Activated CD4-positive, alpha-beta T cell treated with anti-CD3 and anti-CD28 coated beads, Interleukin-2, amount 10 ng/mL, durations not matched to agents 7 days and 5 days (primary cell): ENCODE data around the gene INTS2. TPM values are rescaled to one million over a fixed set of nuclear protein-coding genes. Genes with fewer than 3 reads are reported as not detected.
"Not testable (repeated sequence)": the region's sequence is repeated elsewhere in the genome, so short reads cannot be mapped to it uniquely, and the experiment has no call there.

Source experiments
- CTCF ChIA-PET: fragments of 350-600 bp; sonication (Branson Sonifier 250); formaldehyde crosslinking; loops from one replicate; lab custom pipeline; 2021; ENCODE audit warnings: antibody characterized with exemption; lab: Charles Lee
- POLR2A ChIA-PET: fragments of 350-600 bp; sonication (Branson Sonifier 250); formaldehyde crosslinking; loops from one replicate; lab custom pipeline; 2021; ENCODE audit warnings: antibody characterized with exemption; lab: Charles Lee
- DNase-seq: peaks from one replicate; pipeline ENCODE4 v3.0.0-alpha.2; 2020
- H3K27ac Mint-ChIP-seq: one replicate; pipeline ENCODE4 v1.8.0; 2021; ENCODE audit warnings: mild to moderate bottlenecking, moderate library complexity, mixed read lengths
- H3K27me3 Mint-ChIP-seq: one replicate; pipeline ENCODE4 v1.8.0; 2021; ENCODE audit warnings: mixed read lengths
- H3K36me3 Mint-ChIP-seq: one replicate; pipeline ENCODE4 v1.8.0; 2021; ENCODE audit warnings: low read depth, mixed read lengths
- H3K4me1 Mint-ChIP-seq: one replicate; pipeline ENCODE4 v1.8.0; 2021; ENCODE audit warnings: mixed read lengths
- H3K4me3 Mint-ChIP-seq: one replicate; pipeline ENCODE4 v1.8.0; 2021; ENCODE audit warnings: mild to moderate bottlenecking, moderate library complexity, mixed read lengths
- H3K9me3 Mint-ChIP-seq: one replicate; pipeline ENCODE4 v1.8.0; 2021; ENCODE audit warnings: mixed read lengths
- total RNA-seq, 2 experiments: library from RNA; stranded (reverse); gene quantifications; one replicate each; pipeline ENCODE4 v1.2.3, GENCODE V29; 2021

INTS2 gene
- total RNA-seq, 2 experiments from 2014 or later, result 22.7 to 24.1 TPM

DNA sequence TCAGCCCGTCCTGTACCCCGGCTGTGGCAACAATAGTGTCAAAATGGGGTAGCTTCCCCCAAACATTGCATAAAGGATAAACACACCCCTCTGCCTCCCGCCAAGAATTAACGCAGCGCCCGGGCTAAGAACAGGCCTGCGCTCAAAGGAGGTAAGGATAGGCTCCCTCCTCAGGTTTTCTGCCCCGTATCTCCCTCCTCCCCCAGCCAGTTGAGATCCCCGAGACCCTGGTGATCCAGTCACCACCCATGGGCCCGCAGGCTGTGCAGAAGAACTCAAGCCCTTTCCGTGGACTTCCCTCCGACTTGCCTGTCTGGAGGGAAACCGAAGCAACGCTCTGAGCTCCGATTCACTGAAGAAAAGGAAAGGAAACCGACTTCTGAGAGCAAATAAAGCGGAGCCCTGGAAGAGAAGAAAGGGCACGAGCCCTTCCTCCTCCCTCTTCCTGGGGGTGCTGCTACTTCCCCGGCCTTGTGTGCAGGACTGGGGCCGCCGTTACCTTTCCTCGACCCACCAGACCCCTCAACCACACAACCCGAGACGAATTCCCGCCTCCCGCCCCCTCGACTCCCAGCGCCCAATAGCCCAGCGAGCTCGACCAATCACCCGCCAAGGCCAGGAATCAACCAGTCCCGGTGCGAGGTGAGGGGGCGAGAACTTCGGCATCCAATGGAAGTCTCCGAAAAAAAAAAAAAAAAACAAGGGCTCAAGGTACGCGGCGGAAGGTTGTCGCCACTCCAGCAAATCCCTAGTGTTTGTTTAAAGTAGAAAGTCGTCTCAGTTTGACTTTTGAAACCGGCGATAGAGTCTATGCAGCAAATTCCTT, 64.6 kb downstream of the INTS2 start, which contains the start of gene BRIP1:
TSS of gene BRIP1 (minus strand) at position 554 of the 826 bp plus-strand sequence. CDS start 1,989 bp downstream, outside the sequence.
- H3K9me3 Mint-ChIP-seq, result no peaks in the 10 kb centered on the region
- peaks cover 18% of the 10 kb centered on the region for H3K36me3 Mint-ChIP-seq
- H3K27me3 Mint-ChIP-seq, result no peaks in the 10 kb centered on the region
- ChIA-PET CTCF (interaction anchor here (0.6 to 1.6 kb wide), 10 partner anchors 16 to 935 kb away, joined by 3 to 8 read pairs (median 3); no protein-coding TSS in a partner anchor), POLR2A (interaction anchor here (0.7 to 1.3 kb wide), 5 partner anchors 11 to 907 kb away, joined by 3 to 7 read pairs (median 3); no protein-coding TSS in a partner anchor)
- peak within 1 kb of the TSS; percentile 94 for H3K27ac Mint-ChIP-seq
- H3K4me3 Mint-ChIP-seq, result peak within 1 kb of the TSS; percentile 87
- H3K4me1 Mint-ChIP-seq, result peaks cover 43% of the 10 kb centered on the region
- peak; percentile 95 for DNase-seq

DNA sequence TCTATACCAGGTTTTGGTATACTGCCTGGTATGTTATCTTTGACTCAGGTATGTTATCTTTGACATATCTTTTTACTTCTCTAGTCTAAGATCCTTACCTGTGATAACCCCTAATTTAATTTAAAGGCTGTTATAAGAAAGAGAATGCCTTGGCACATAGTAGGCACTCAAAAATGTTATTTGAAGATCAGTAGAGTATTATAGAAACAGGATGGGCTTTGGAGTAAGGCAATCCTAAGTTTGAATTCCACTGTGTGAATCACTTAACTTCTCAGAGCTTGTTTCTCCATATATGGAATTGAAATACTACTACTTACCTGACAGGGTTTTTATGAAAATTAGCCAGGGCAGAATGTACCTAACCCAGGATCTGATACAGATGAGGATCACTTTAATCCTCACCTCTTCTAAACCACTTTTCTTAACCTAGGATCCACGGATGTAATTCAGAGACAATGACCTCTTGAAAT, 65.6 kb downstream of the INTS2 start:
- DNase-seq, result no peak
- peaks cover 19% of the 10 kb centered on the region for H3K36me3 Mint-ChIP-seq
- no peaks in the 10 kb centered on the region for H3K27me3 Mint-ChIP-seq
- CTCF ChIA-PET, result interaction anchor here (1.6 kb wide), 1 partner anchor 25 kb away, joined by 3 read pairs; no protein-coding TSS in a partner anchor
- POLR2A ChIA-PET, result no interaction called here
- H3K9me3 Mint-ChIP-seq, result no peaks in the 10 kb centered on the region
- H3K4me3 Mint-ChIP-seq, result peak overlapping the region; percentile 87
- peaks cover 43% of the 10 kb centered on the region for H3K4me1 Mint-ChIP-seq
- H3K27ac Mint-ChIP-seq, result peak overlapping the region; percentile 94

GRCh38 chr17:61860397-61860796, 67.4 kb downstream of the INTS2 start:
- H3K4me1 Mint-ChIP-seq, result peaks cover 48% of the 10 kb centered on the region
- H3K27me3 Mint-ChIP-seq, H3K27ac Mint-ChIP-seq, POLR2A ChIA-PET, H3K9me3 Mint-ChIP-seq, DNase-seq, H3K4me3 Mint-ChIP-seq: not testable (repeated sequence)
- H3K36me3 Mint-ChIP-seq, result peaks cover 25% of the 10 kb centered on the region
- CTCF ChIA-PET, result interaction anchor here (0.7 kb wide), 1 partner anchor 602 kb away, joined by 3 read pairs; no protein-coding TSS in a partner anchor

GRCh38 chr17:61856035-61856434, 71.7 kb downstream of the INTS2 start:
- no peaks in the 10 kb centered on the region for H3K27me3 Mint-ChIP-seq

DNA sequence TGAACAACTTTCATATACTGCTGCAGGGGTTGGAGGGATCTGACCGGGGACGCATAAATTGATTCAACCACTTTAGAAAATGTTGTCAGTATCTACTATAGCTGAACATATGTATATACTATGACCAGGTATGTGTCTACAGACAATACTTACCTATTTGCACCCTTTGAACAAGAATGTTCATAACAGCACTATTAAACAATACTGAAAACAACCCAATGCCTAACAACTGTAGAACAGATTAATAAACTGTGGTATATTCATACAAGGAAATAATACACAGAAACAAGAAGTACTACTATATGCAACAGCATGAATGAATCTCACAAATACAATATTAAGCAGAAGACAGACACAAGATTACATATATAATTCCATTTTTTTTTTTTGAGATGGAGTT, 74.9 kb downstream of the INTS2 start:
- Mint-ChIP-seq H3K27me3 (no peaks in the 10 kb centered on the region), H3K4me3 (no peak overlapping the region), H3K4me1 (peaks cover 14% of the 10 kb centered on the region), H3K27ac (no peak overlapping the region), H3K9me3 (no peaks in the 10 kb centered on the region), H3K36me3 (peaks cover 47% of the 10 kb centered on the region)
- ChIA-PET CTCF (no interaction called here), POLR2A (no interaction called here)
- DNase-seq, result no peak

More at GRCh38 chr17:61856035-61856434, 71.7 kb downstream of the INTS2 start:
- Mint-ChIP-seq H3K36me3 (peaks cover 49% of the 10 kb centered on the region), H3K27ac (no peak overlapping the region), H3K9me3 (no peaks in the 10 kb centered on the region), H3K4me1 (peaks cover 27% of the 10 kb centered on the region), H3K4me3 (no peak overlapping the region)
- ChIA-PET CTCF (interaction anchor here (0.9 kb wide), 1 partner anchor 11 kb away, joined by 3 read pairs; no protein-coding TSS in a partner anchor), POLR2A (no interaction called here)
- DNase-seq, result no peak

- ChIA-PET POLR2A (no interaction called here), CTCF (no interaction called here)
- no peak overlapping the region for H3K27ac Mint-ChIP-seq
- H3K27me3 Mint-ChIP-seq, result no peaks in the 10 kb centered on the region
- peaks cover 4% of the 10 kb centered on the region for H3K4me1 Mint-ChIP-seq
- H3K9me3 Mint-ChIP-seq, result no peaks in the 10 kb centered on the region
- H3K4me3 Mint-ChIP-seq, result no peak overlapping the region
- H3K36me3 Mint-ChIP-seq, result peaks cover 49% of the 10 kb centered on the region
- no peak for DNase-seq
These were observed 78.1 kb downstream of the INTS2 start for GRCh38 chr17:61849674-61850073.

DNA sequence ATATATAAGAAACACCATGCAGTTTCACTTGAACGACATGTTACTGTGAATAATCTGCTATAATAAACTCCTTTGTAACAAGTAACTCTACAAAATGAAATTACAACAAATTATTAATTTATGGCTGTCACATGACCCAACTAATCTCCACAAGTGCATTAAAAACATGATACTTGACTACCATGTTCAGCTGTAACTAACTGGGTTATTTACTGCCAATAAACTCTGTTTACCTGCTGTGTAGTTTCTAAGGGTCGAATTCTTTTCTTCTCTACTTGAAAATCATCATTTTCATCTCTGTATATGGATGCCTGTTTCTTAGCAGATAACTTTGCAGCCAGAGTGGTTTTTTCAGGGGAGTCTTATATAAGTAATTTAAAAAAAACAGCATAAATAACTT, 78.9 kb downstream of the INTS2 start:
- ChIA-PET CTCF (no interaction called here), POLR2A (no interaction called here)
- Mint-ChIP-seq H3K36me3 (peaks cover 47% of the 10 kb centered on the region), H3K4me1 (no peaks in the 10 kb centered on the region), H3K4me3 (no peak overlapping the region), H3K27ac (no peak overlapping the region), H3K9me3 (no peaks in the 10 kb centered on the region), H3K27me3 (no peaks in the 10 kb centered on the region)
- DNase-seq, result no peak

GRCh38 chr17:61848247-61848646, 79.5 kb downstream of the INTS2 start:
- Mint-ChIP-seq H3K36me3 (peaks cover 46% of the 10 kb centered on the region), H3K4me1 (no peaks in the 10 kb centered on the region), H3K27me3 (no peaks in the 10 kb centered on the region), H3K4me3 (no peak overlapping the region), H3K27ac (no peak overlapping the region), H3K9me3 (no peaks in the 10 kb centered on the region)
- ChIA-PET POLR2A (no interaction called here), CTCF (no interaction called here)
- no peak for DNase-seq

DNA sequence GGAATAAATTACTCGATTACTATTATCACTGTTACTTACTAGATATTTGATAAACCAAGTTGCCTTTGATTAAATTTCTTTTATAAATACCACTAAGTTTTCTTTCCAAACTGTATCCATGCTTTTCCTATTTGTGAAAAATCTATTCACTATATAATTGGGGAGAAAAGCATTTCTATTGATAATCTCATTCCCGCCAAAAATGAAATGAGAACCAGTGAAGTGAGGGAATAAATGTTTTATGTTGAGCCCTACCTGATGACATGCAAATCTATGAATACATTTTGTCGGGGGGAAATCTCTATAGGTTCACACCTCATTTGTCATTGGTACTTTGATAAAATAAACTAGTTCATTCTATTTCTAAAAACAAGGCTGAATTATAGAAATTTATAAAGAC, 80.1 kb downstream of the INTS2 start:
- H3K36me3 Mint-ChIP-seq, result peaks cover 46% of the 10 kb centered on the region
- no peak overlapping the region for H3K27ac Mint-ChIP-seq
- no peaks in the 10 kb centered on the region for H3K27me3 Mint-ChIP-seq
- POLR2A ChIA-PET, result no interaction called here
- H3K4me3 Mint-ChIP-seq, result no peak overlapping the region
- no peaks in the 10 kb centered on the region for H3K9me3 Mint-ChIP-seq
- H3K4me1 Mint-ChIP-seq, result no peaks in the 10 kb centered on the region
- CTCF ChIA-PET, result no interaction called here
- no peak for DNase-seq

GRCh38 chr17:61846761-61847375, 80.9 kb downstream of the INTS2 start:
- Mint-ChIP-seq H3K36me3 (peaks cover 45% of the 10 kb centered on the region), H3K4me3 (no peak overlapping the region), H3K27me3 (no peaks in the 10 kb centered on the region), H3K9me3 (no peaks in the 10 kb centered on the region), H3K4me1 (no peaks in the 10 kb centered on the region), H3K27ac (no peak overlapping the region)
- ChIA-PET POLR2A (no interaction called here), CTCF (no interaction called here)
- no peak for DNase-seq

- POLR2A ChIA-PET, result no interaction called here
- CTCF ChIA-PET, result interaction anchor here (1.0 kb wide), 1 partner anchor 9 kb away, joined by 3 read pairs; no protein-coding TSS in a partner anchor
- H3K9me3 Mint-ChIP-seq, result no peaks in the 10 kb centered on the region
- no peaks in the 10 kb centered on the region for H3K4me1 Mint-ChIP-seq
- H3K27me3 Mint-ChIP-seq, result no peaks in the 10 kb centered on the region
- no peak overlapping the region for H3K27ac Mint-ChIP-seq
- DNase-seq, result no peak
- no peak overlapping the region for H3K4me3 Mint-ChIP-seq
- H3K36me3 Mint-ChIP-seq, result peaks cover 40% of the 10 kb centered on the region
These were observed 81.7 kb downstream of the INTS2 start for GRCh38 chr17:61846088-61846487.

DNA sequence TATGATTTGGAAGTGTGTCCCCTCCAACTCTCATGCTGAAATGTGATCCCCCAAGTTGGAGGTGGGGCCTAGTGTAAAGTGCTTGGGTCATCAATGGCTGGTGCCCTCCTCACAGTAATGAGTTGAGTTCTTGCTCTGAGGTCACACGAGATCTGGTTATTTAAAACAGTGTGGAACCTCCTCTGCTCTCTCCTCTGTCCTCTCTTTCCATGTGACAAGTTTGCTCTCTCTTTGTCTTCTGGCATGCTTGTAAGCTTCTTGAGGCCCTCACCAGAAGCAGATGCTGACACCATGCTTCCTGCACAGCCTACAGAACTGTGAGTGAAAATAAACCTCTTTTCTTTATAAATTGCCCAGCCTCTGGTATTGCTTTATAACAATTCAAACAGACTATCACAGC, 84.3 kb downstream of the INTS2 start:
- POLR2A ChIA-PET, result no interaction called here
- no peak overlapping the region for H3K27ac Mint-ChIP-seq
- CTCF ChIA-PET, result no interaction called here

GRCh38 chr17:61842899-61843298, 84.9 kb downstream of the INTS2 start:
- Mint-ChIP-seq H3K36me3 (peaks cover 40% of the 10 kb centered on the region), H3K4me1 (no peaks in the 10 kb centered on the region), H3K27ac (no peak overlapping the region), H3K9me3 (no peaks in the 10 kb centered on the region), H3K27me3 (no peaks in the 10 kb centered on the region), H3K4me3 (no peak overlapping the region)
- POLR2A ChIA-PET, result no interaction called here
- CTCF ChIA-PET, result no interaction called here
- no peak for DNase-seq

More for the DNA sequence above, 84.3 kb downstream of the INTS2 start:
- no peaks in the 10 kb centered on the region for H3K27me3 Mint-ChIP-seq
- H3K36me3 Mint-ChIP-seq, result peaks cover 40% of the 10 kb centered on the region
- DNase-seq, result no peak
- H3K4me3 Mint-ChIP-seq, result no peak overlapping the region
- H3K4me1 Mint-ChIP-seq, result no peaks in the 10 kb centered on the region
- H3K9me3 Mint-ChIP-seq, result no peaks in the 10 kb centered on the region
